Loucy (cell line): ENCODE measurements around the gene ASS1.

Experiments used
- H2AFZ ChIP-seq: fragments of 200-600 bp; sonication (generic); 2 replicates; pipeline ENCODE4 v1.6.0; 2016; ENCODE audit warnings: antibody characterized with exemption, mild to moderate bottlenecking, low read length, moderate library complexity
- H3F3A ChIP-seq: fragments of 200-600 bp; 2 replicates; pipeline ENCODE4 v1.6.0; 2016; ENCODE audit warnings: antibody characterized with exemption, low read depth, mild to moderate bottlenecking
- H3K27me3 ChIP-seq: fragments of 200-600 bp; sonication (generic); 2 replicates; pipeline ENCODE4 v1.6.1; 2014; ENCODE audit warnings: low read length, mild to moderate bottlenecking; ENCODE audit not compliant: insufficient read depth, poor library complexity, severe bottlenecking
- H3K36me3 ChIP-seq: fragments of 200-600 bp; sonication (generic); 2 replicates; pipeline ENCODE4 v1.6.1; 2016; ENCODE audit warnings: low read length; ENCODE audit not compliant: insufficient read depth
- H3K4me1 ChIP-seq: fragments of 200-600 bp; sonication (generic); 2 replicates; pipeline ENCODE4 v1.5.1; 2014; ENCODE audit warnings: low read length, mild to moderate bottlenecking; ENCODE audit not compliant: insufficient read depth, poor library complexity, severe bottlenecking
- H3K4me2 ChIP-seq: fragments of 200-600 bp; sonication (generic); 2 replicates; pipeline ENCODE4 v1.6.0; 2014; ENCODE audit warnings: antibody characterized with exemption, low read length, low read depth, mild to moderate bottlenecking; ENCODE audit not compliant: poor library complexity, severe bottlenecking
- H3K4me3 ChIP-seq: fragments of 200-600 bp; sonication (generic); 2 replicates; pipeline ENCODE4 v1.5.1; 2014; ENCODE audit warnings: low read length, mild to moderate bottlenecking, mixed read lengths; ENCODE audit not compliant: poor library complexity, severe bottlenecking
- H3K79me2 ChIP-seq: fragments of 200-600 bp; sonication (generic); 2 replicates; pipeline ENCODE4 v1.6.1; 2014; ENCODE audit warnings: low read length; ENCODE audit not compliant: insufficient read depth
- H3K9ac ChIP-seq: fragments of 200-600 bp; sonication (generic); 2 replicates; pipeline ENCODE4 v1.6.0; 2014; ENCODE audit warnings: mild to moderate bottlenecking, low read depth, low read length, moderate library complexity; ENCODE audit not compliant: poor library complexity, severe bottlenecking
- H3K9me2 ChIP-seq: fragments of 200-600 bp; sonication (generic); replicated peaks from 2 replicates; pipeline ENCODE4 v1.6.1; 2016; ENCODE audit warnings: low read depth, low read length, mixed read lengths
- H3K9me3 ChIP-seq: fragments of 200-600 bp; sonication (generic); 2 replicates; pipeline ENCODE4 v1.6.1; 2014; ENCODE audit warnings: mild to moderate bottlenecking, antibody characterized with exemption, low read length, low read depth; ENCODE audit not compliant: insufficient read depth
- H4K20me1 ChIP-seq: fragments of 200-600 bp; sonication (generic); 2 replicates; pipeline ENCODE4 v1.6.0; 2014; ENCODE audit warnings: antibody characterized with exemption, low read length, mild to moderate bottlenecking; ENCODE audit not compliant: insufficient read depth, poor library complexity, severe bottlenecking
- CTCF ChIP-seq: fragments of 200-600 bp; sonication (generic); conservative IDR thresholded peaks from 2 replicates; pipeline ENCODE4 v1.5.1; 2014; ENCODE audit warnings: mild to moderate bottlenecking, antibody characterized with exemption, low read length
- EZH2phosphoT487 ChIP-seq: fragments of 200-600 bp; IDR thresholded peaks from 2 replicates; pipeline ENCODE4 v1.6.1; 2018; ENCODE audit warnings: antibody characterized with exemption, mild to moderate bottlenecking, moderate library complexity, borderline replicate concordance

ASS1 gene

GRCh38 chr9:130414081-130414731, 30.6 kb upstream of the ASS1 start:
- no peaks in the 10 kb centered on the region for H3K27me3 ChIP-seq
- H3K9me2 ChIP-seq = no peaks in the 10 kb centered on the region
- H3K4me3 ChIP-seq = no peak overlapping the region
- H4K20me1 ChIP-seq = no peaks in the 10 kb centered on the region
- H3K4me1 ChIP-seq = no peaks in the 10 kb centered on the region
- no peaks in the 10 kb centered on the region for H3K36me3 ChIP-seq
- H3F3A ChIP-seq = no peaks in the 10 kb centered on the region
- no peaks in the 10 kb centered on the region for H3K79me2 ChIP-seq
- H3K9ac ChIP-seq = no peak overlapping the region
- no peaks in the 10 kb centered on the region for H3K9me3 ChIP-seq
- H3K4me2 ChIP-seq = no peak overlapping the region
- TF ChIP-seq CTCF (no peak), EZH2phosphoT487 (no peak)
- no peak overlapping the region for H2AFZ ChIP-seq

DNA sequence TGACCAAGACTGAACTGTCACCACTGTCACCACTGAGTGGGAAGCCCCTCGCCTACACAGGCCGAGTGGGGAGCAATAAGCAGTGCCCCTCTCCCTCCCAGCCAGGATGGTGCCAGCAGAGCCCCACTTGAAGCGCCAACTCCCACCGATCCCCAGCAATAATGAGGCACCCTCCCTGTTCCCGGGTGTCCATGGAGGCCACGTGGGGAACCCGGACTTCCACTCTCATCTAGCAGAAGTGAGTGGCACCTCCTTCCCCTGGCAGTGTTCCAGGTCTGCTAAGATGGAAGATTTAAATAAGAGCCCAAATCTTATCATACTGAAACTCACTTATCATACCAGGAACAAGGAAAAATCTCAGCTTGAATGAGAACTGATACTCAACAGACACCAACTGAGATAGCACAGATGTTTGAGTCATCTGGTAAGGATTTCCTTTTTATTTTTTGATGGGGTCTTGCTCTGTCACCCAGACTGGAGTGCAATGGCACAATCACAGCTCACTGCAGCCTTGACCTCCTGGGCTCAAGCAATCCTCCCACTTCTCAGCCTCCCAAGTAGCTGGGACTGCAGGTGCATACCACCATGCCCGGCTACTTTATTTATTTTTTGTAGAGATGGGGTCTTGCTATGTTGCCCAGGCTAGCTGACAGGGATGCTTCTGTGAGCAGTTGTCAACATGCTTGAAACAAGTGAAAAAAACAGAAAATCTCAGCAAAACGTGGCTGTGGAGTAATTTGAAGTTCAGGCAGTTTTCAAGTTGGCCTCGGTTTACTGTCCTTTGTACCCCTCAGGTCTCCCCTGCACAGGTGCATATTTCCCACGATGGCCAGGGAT, 29.6 kb upstream of the ASS1 start:
- Histone ChIP-seq H3K4me3 (no peak overlapping the region), H3K4me2 (no peak overlapping the region), H3K36me3 (no peaks in the 10 kb centered on the region), H3K9me3 (no peaks in the 10 kb centered on the region), H4K20me1 (no peaks in the 10 kb centered on the region), H3K9me2 (no peaks in the 10 kb centered on the region), H3K79me2 (no peaks in the 10 kb centered on the region), H3K27me3 (no peaks in the 10 kb centered on the region), H3K4me1 (no peaks in the 10 kb centered on the region), H2AFZ (no peak overlapping the region), H3K9ac (no peak overlapping the region), H3F3A (no peaks in the 10 kb centered on the region)
- TF ChIP-seq CTCF = no peak
- TF ChIP-seq EZH2phosphoT487 = no peak

DNA sequence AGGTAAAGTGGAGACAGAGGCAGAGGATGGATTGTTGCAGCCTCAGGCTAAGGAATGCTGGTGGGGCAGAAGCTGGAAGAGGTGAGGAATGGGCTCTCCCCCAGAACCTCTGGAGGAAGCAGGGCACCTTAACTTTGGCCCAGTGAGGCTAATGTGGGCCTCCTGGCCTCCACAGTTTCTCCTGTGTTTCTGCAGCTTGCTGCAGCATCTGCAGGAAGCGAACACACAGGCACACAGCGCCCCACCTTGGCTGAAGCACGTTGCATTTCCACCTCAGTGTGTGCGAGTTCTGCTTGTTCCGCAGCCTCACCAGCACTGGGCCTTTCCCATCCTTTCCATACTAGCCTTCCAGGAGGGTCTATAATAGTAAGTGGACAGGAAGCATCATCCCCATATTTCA, 27.2 kb upstream of the ASS1 start:
- Histone ChIP-seq H2AFZ (no peak overlapping the region), H3K4me2 (no peak overlapping the region), H3F3A (no peaks in the 10 kb centered on the region), H3K9me2 (no peaks in the 10 kb centered on the region), H3K4me3 (no peak overlapping the region), H3K9ac (no peak overlapping the region), H3K79me2 (no peaks in the 10 kb centered on the region), H3K27me3 (no peaks in the 10 kb centered on the region), H4K20me1 (no peaks in the 10 kb centered on the region), H3K9me3 (no peaks in the 10 kb centered on the region), H3K36me3 (no peaks in the 10 kb centered on the region), H3K4me1 (no peaks in the 10 kb centered on the region)
- TF ChIP-seq EZH2phosphoT487 = no peak
- TF ChIP-seq CTCF = no peak
